GM12878 (cell line): ENCODE data around the gene ABCD4. TPM values are rescaled to one million over a fixed set of nuclear protein-coding genes. Genes with fewer than 3 reads are reported as not detected.

Experiments
- ATAC-seq: fragments of 200-7000 bp; cut with Tn5 transposase; 3 replicates; pipeline ENCODE4 v1.9.1; 2020; ENCODE audit warnings: mild to moderate bottlenecking, moderate library complexity
- BruUV-seq: library from RNA; stranded (reverse); fragments of 400-500 nt; replicated peaks from 2 replicates; lab custom pipeline; 2021; lab: Mats Ljungman, UMichigan
- CTCF ChIA-PET: fragments of 300-600 bp; sonication (Branson Sonifier 250); formaldehyde crosslinking; extraction: SDS; loops from one replicate; lab custom pipeline; 2021; ENCODE audit warnings: inconsistent platforms; lab: Yijun Ruan, JAX
- POLR2A ChIA-PET: fragments of 350-600 bp; formaldehyde crosslinking; extraction: SDS; loops from one replicate; lab custom pipeline; 2021; ENCODE audit warnings: inconsistent platforms; lab: Charles Lee
- RAD21 ChIA-PET: fragments of 300-600 bp; sonication (Branson Sonifier 250); formaldehyde crosslinking; loops from one replicate; lab custom pipeline; 2023; ENCODE audit warnings: antibody characterized with exemption; ENCODE audit not compliant: unreplicated experiment; lab: Charles Lee
- SMC1A ChIA-PET: fragments of 300-600 bp; sonication (Branson Sonifier 250); formaldehyde crosslinking; loops from one replicate; lab custom pipeline; 2023; ENCODE audit not compliant: unreplicated experiment, uncharacterized antibody; lab: Charles Lee
- DNase-seq: peaks from one replicate; pipeline ENCODE4 v3.0.0-alpha.2; 2011; ENCODE audit warnings: low read depth, low spot score
- FAIRE-seq: peaks from 3 replicates; lab custom pipeline; 2011; peaks lifted over from hg19 to GRCh38; lab: Jason Lieb, UNC
- H2AFZ ChIP-seq: 2 replicates; pipeline ENCODE4 v1.6.0; 2011; ENCODE audit warnings: low read depth, low read length, control low read depth; ENCODE audit not compliant: control insufficient read depth
- H3K27ac ChIP-seq: 2 replicates; pipeline ENCODE4 v1.5.1; 2011; ENCODE audit warnings: control low read depth; ENCODE audit not compliant: control insufficient read depth, insufficient read depth
- H3K27me3 ChIP-seq, 2 experiments: replicated peaks in 1 of 2; 2 replicates each; pipeline versions ENCODE4 v1.6.0 to v1.6.1; 2011; ENCODE audit warnings: low read length in 1 of 2; ENCODE audit not compliant: control insufficient read depth in 2 of 2, insufficient read depth in 2 of 2
- H3K36me3 ChIP-seq, 2 experiments: 2 replicates each; pipeline ENCODE4 v1.5.1; 2011; ENCODE audit warnings: low read length in 1 of 2; ENCODE audit not compliant: control insufficient read depth in 2 of 2, insufficient read depth in 2 of 2
- H3K4me1 ChIP-seq: 2 replicates; pipeline ENCODE4 v1.6.1; 2011; ENCODE audit warnings: mild to moderate bottlenecking, low read length, moderate library complexity, mixed read lengths; ENCODE audit not compliant: control insufficient read depth, insufficient read depth
- H3K4me2 ChIP-seq: 2 replicates; pipeline ENCODE4 v1.6.0; 2011; ENCODE audit warnings: control low read depth; ENCODE audit not compliant: control insufficient read depth, insufficient read depth
- H3K4me3 ChIP-seq: fragments of 200-600 bp; sonication (generic); 2 replicates; pipeline ENCODE4 v1.5.1; 2016
- H3K79me2 ChIP-seq: 2 replicates; pipeline ENCODE4 v1.6.0; 2011; ENCODE audit warnings: low read length; ENCODE audit not compliant: control insufficient read depth, insufficient read depth
- H3K9ac ChIP-seq: 2 replicates; pipeline ENCODE4 v1.8.0; 2011; ENCODE audit warnings: low read length, control low read depth, mixed read lengths; ENCODE audit not compliant: control insufficient read depth, insufficient read depth
- H3K9me3 ChIP-seq: replicated peaks from 3 replicates; pipeline ENCODE4 v1.5.1; 2011; ENCODE audit warnings: mild to moderate bottlenecking, low read length; ENCODE audit not compliant: control insufficient read depth, insufficient read depth
- H4K20me1 ChIP-seq: 2 replicates; pipeline ENCODE4 v1.6.0; 2011; ENCODE audit not compliant: control insufficient read depth, insufficient read depth
- BRCA1 ChIP-seq: IDR thresholded peaks from 2 replicates; pipeline ENCODE4 v1.6.1; 2011; ENCODE audit warnings: low read depth, low read length, improper control_type of control experiment
- MYB ChIP-seq: fragments of 150-350 bp; IDR thresholded peaks from 2 replicates; pipeline ENCODE4 v1.6.1; 2014; ENCODE audit warnings: mild to moderate bottlenecking, low read depth, low read length, borderline replicate concordance
- REST ChIP-seq: IDR thresholded peaks from 2 replicates; pipeline ENCODE4 v1.6.1; 2012; ENCODE audit warnings: mild to moderate bottlenecking, low read depth, low read length
- SIX5 ChIP-seq: IDR thresholded peaks from 2 replicates; pipeline ENCODE4 v1.6.1; 2011; ENCODE audit warnings: mild to moderate bottlenecking, low read depth, low read length, moderate library complexity; ENCODE audit not compliant: severe bottlenecking
- STAT3 ChIP-seq: IDR thresholded peaks from 2 replicates; pipeline ENCODE4 v1.6.1; 2011; ENCODE audit warnings: low read depth, low read length, improper control_type of control experiment
- WRNIP1 ChIP-seq: IDR thresholded peaks from 2 replicates; pipeline ENCODE4 v1.6.1; 2011; ENCODE audit warnings: low read depth, low read length, improper control_type of control experiment, borderline replicate concordance
- WGBS: methylation state at CpG from one replicate; pipeline ENCODE4 v1.1.6; 2016; ENCODE audit warnings: low lambda C conversion rate; ENCODE audit not compliant: insufficient replicate concordance, insufficient coverage; ENCODE audit errors: missing lambda C conversion rate; 5-methylcytosine and 5-hydroxymethylcytosine counted together
- in situ Hi-C: fragments of 300-500 bp; cut with MboI; formaldehyde crosslinking; loops from 9 replicates; pipeline ENCODE4 v1.14.3; 2018; ENCODE audit warnings: mixed read lengths
- intact Hi-C: fragments of 100-400 bp; cut with micrococcal nuclease; formaldehyde crosslinking; loops from one replicate; pipeline ENCODE4 v1.14.2; 2022; ENCODE audit not compliant: unreplicated experiment
- polyA plus RNA-seq, 11 experiments: library from polyadenylated mRNA; depleted of rRNA in 4 of 11; unstranded in 6 of 11; stranded (reverse) in 5 of 11; fragments of >200 nt; fragmentation: Nextera tagmentation in 4 of 11; fragmentation: Illumina TruSeq in 1 of 11; extraction: Ambion mirVana in 4 of 11; extraction: Trizol in 1 of 11; gene quantifications; 1 replicate in 1 of 11; 2 replicates in 10 of 11; pipeline versions ENCODE4 v1.2.1 to v1.2.3, GENCODE V29; 2011 to 2016; ENCODE audit warnings: inconsistent platforms in 2 of 11, missing spikeins in 2 of 11, low read depth in 1 of 11
- total RNA-seq, 4 experiments: library from RNA; depleted of rRNA in 3 of 4; stranded (reverse); fragments of >200 nt in 3 of 4; fragmentation: Illumina TruSeq in 1 of 4; extraction: Trizol in 1 of 4; gene quantifications; 2 replicates each; pipeline versions ENCODE4 v1.2.1 to v1.2.3, GENCODE V29; 2013 to 2021

ABCD4 gene
- total and polyA plus RNA-seq, 10 of the 15 experiments (the other 5 are each of a cell fraction or from before 2014, with no cell fraction given): 5.7 to 29.5 (median 23.4) TPM

GRCh38 chr14:74349757-74350156, 47.0 kb upstream of the ABCD4 start:
- ChIA-PET POLR2A (no interaction called here), CTCF (no interaction called here), RAD21 (no interaction called here), SMC1A (no interaction called here)
- Histone ChIP-seq H3K4me1 (no peaks in the 10 kb centered on the region), H3K79me2 (no peaks in the 10 kb centered on the region), H3K9ac (no peak overlapping the region), H3K36me3 (no peaks in the 10 kb centered on the region), H3K27ac (no peak overlapping the region), H4K20me1 (no peaks in the 10 kb centered on the region), H3K9me3 (no peaks in the 10 kb centered on the region), H3K4me2 (no peak overlapping the region), H3K4me3 (no peak overlapping the region), H2AFZ (no peak overlapping the region), H3K27me3 (peaks cover 0 to 1% of the 10 kb centered on the region in 2 experiments; a peak in 1 of 4 replicates)
- intact Hi-C loops: no loop called here
- TF ChIP-seq SIX5 (no peak), BRCA1 (no peak), REST (no peak), STAT3 (no peak), WRNIP1 (no peak), MYB (no peak)
- ATAC-seq: no peak
- no peak for FAIRE-seq
- no TSS peak for BruUV-seq
- no peak for DNase-seq
- WGBS: 12% methylated on average over 4 of the region's 4 CpGs
- in situ Hi-C loops: no loop called here
